PC-3 (cell line): ENCODE data around the gene OR51M1. TPM values are rescaled to one million over a fixed set of nuclear protein-coding genes. Genes with fewer than 3 reads are reported as not detected.

Source experiments
- ATAC-seq: fragments of 200-7000 bp; cut with Tn5 transposase; 2 replicates; pipeline ENCODE4 v1.9.1; 2020; ENCODE audit warnings: mild to moderate bottlenecking, moderate library complexity
- BruUV-seq: library from RNA; stranded (reverse); fragments of 400-500 nt; replicated peaks from 2 replicates; lab custom pipeline; 2021; lab: Mats Ljungman, UMichigan
- CTCF ChIA-PET: fragments of 300-600 bp; sonication (Branson Sonifier 250); formaldehyde crosslinking; loops from one replicate; lab custom pipeline; 2022; ENCODE audit warnings: antibody characterized with exemption; lab: Charles Lee
- POLR2A ChIA-PET: fragments of 300-600 bp; sonication (Branson Sonifier 250); formaldehyde crosslinking; loops from one replicate; lab custom pipeline; 2022; ENCODE audit warnings: antibody characterized with exemption; ENCODE audit not compliant: unreplicated experiment; lab: Charles Lee
- DNase-seq: peaks from one replicate; pipeline ENCODE4 v3.0.0-alpha.2; 2015
- H2AFZ ChIP-seq: fragments of 300-600 bp; sonication (generic); 2 replicates; pipeline ENCODE4 v1.6.0; 2016; ENCODE audit warnings: antibody characterized with exemption, low read length
- H3F3A ChIP-seq: fragments of 300-600 bp; sonication (generic); one replicate; pipeline ENCODE4 v1.6.0; 2017; ENCODE audit warnings: antibody characterized with exemption, low read length, control low read depth, mild to moderate bottlenecking; ENCODE audit not compliant: unreplicated experiment
- H3K27ac ChIP-seq: fragments of 300-600 bp; sonication (generic); 2 replicates; pipeline ENCODE4 v1.5.1; 2016; ENCODE audit warnings: mild to moderate bottlenecking, low read length
- H3K27me3 ChIP-seq: fragments of 300-600 bp; sonication (generic); 2 replicates; pipeline ENCODE4 v1.6.1; 2016; ENCODE audit warnings: low read length, mixed read lengths
- H3K36me3 ChIP-seq: fragments of 300-600 bp; sonication (generic); 2 replicates; pipeline ENCODE4 v1.6.1; 2016; ENCODE audit warnings: low read depth, mixed run types, low read length, mixed read lengths
- H3K4me1 ChIP-seq: fragments of 300-600 bp; sonication (generic); 2 replicates; pipeline ENCODE4 v1.5.1; 2016; ENCODE audit warnings: low read length; ENCODE audit not compliant: insufficient read depth
- H3K4me2 ChIP-seq: fragments of 300-600 bp; sonication (generic); 2 replicates; pipeline ENCODE4 v1.6.0; 2016; ENCODE audit warnings: low read length
- H3K4me3 ChIP-seq: fragments of 300-600 bp; sonication (generic); 2 replicates; pipeline ENCODE4 v1.5.1; 2016; ENCODE audit warnings: mild to moderate bottlenecking, low read length, mixed read lengths
- H3K79me2 ChIP-seq: fragments of 300-600 bp; sonication (generic); 2 replicates; pipeline ENCODE4 v1.6.1; 2017; ENCODE audit warnings: low read length, mixed read lengths
- H3K9ac ChIP-seq: fragments of 300-600 bp; sonication (generic); 2 replicates; pipeline ENCODE4 v1.6.0; 2016; ENCODE audit warnings: mild to moderate bottlenecking, low read length
- H3K9me2 ChIP-seq: fragments of 300-600 bp; sonication (generic); replicated peaks from 2 replicates; pipeline ENCODE4 v1.6.1; 2016; ENCODE audit warnings: mixed run types, low read length, mixed read lengths
- H3K9me3 ChIP-seq: fragments of 300-600 bp; sonication (generic); 2 replicates; pipeline ENCODE4 v1.6.1; 2016; ENCODE audit warnings: low read length, mixed read lengths
- H4K20me1 ChIP-seq: fragments of 300-600 bp; sonication (generic); 2 replicates; pipeline ENCODE4 v1.6.1; 2016; ENCODE audit warnings: low read length, mixed read lengths
- CTCF ChIP-seq: fragments of 300-600 bp; sonication (generic); conservative IDR thresholded peaks from 2 replicates; pipeline ENCODE4 v1.5.1; 2017; ENCODE audit warnings: antibody characterized with exemption, low read depth, mild to moderate bottlenecking, low read length
- EZH2 ChIP-seq: fragments of 300-600 bp; sonication (generic); IDR thresholded peaks from one replicate; pipeline ENCODE4 v1.6.1; 2017; ENCODE audit warnings: antibody characterized with exemption, mild to moderate bottlenecking, low read length; ENCODE audit not compliant: unreplicated experiment
- EZH2phosphoT487 ChIP-seq: fragments of 300-600 bp; sonication (generic); IDR thresholded peaks from 2 replicates; pipeline ENCODE4 v1.6.1; 2018; ENCODE audit warnings: mild to moderate bottlenecking, antibody characterized with exemption, low read length, borderline replicate concordance
- intact Hi-C: fragments of 100-400 bp; cut with micrococcal nuclease; formaldehyde crosslinking; loops from 2 replicates; pipeline ENCODE4 v1.9.0; 2023
- total RNA-seq: library from RNA; depleted of rRNA; stranded (reverse); fragments of >200 nt; gene quantifications from 2 replicates; pipeline ENCODE4 v1.2.3, GENCODE V29; 2014

The OR51M1 gene
- total RNA-seq, 1 experiment from 2014 or later = not detected

GRCh38 chr11:5348551-5349194, 34.9 kb upstream of the OR51M1 start:
- Histone ChIP-seq H3K27ac (no peak overlapping the region), H3F3A (no peaks in the 10 kb centered on the region), H3K4me2 (no peak overlapping the region), H3K36me3 (no peaks in the 10 kb centered on the region), H3K9me3 (no peaks in the 10 kb centered on the region), H3K4me3 (no peak overlapping the region), H2AFZ (no peak overlapping the region), H3K79me2 (no peaks in the 10 kb centered on the region), H3K9me2 (no peaks in the 10 kb centered on the region), H4K20me1 (no peaks in the 10 kb centered on the region), H3K27me3 (no peaks in the 10 kb centered on the region), H3K4me1 (no peaks in the 10 kb centered on the region), H3K9ac (no peak overlapping the region)
- ChIA-PET CTCF (no interaction called here), POLR2A (no interaction called here)
- no peak for TF ChIP-seq EZH2phosphoT487
- TF ChIP-seq EZH2 = no peak
- TF ChIP-seq CTCF = no peak
- BruUV-seq = no TSS peak
- DNase-seq = no peak
- intact Hi-C loops = no loop called here
- ATAC-seq = no peak

GRCh38 chr11:5349550-5349949, 34.1 kb upstream of the OR51M1 start:
- H3K27ac ChIP-seq = no peak overlapping the region
- POLR2A ChIA-PET = no interaction called here
- no TSS peak for BruUV-seq

More at GRCh38 chr11:5349550-5349949, 34.1 kb upstream of the OR51M1 start:
- DNase-seq (no peak), ATAC-seq (no peak)
- H3K4me3 ChIP-seq = no peak overlapping the region
- no peaks in the 10 kb centered on the region for H3K36me3 ChIP-seq
- no peaks in the 10 kb centered on the region for H3K79me2 ChIP-seq
- no peaks in the 10 kb centered on the region for H3K27me3 ChIP-seq
- no peaks in the 10 kb centered on the region for H3K4me1 ChIP-seq
- no peak overlapping the region for H3K4me2 ChIP-seq
- no peak for TF ChIP-seq EZH2phosphoT487
- TF ChIP-seq CTCF = no peak
- no peak for TF ChIP-seq EZH2
- intact Hi-C loops = no loop called here
- no peaks in the 10 kb centered on the region for H3F3A ChIP-seq
- CTCF ChIA-PET = no interaction called here
- H3K9me3 ChIP-seq = no peaks in the 10 kb centered on the region
- no peak overlapping the region for H2AFZ ChIP-seq
- H3K9ac ChIP-seq = no peak overlapping the region
- no peaks in the 10 kb centered on the region for H4K20me1 ChIP-seq
- H3K9me2 ChIP-seq = no peaks in the 10 kb centered on the region
